PC-3 (cell line): ENCODE results near the gene SEMA3F. TPM values are rescaled to one million over a fixed set of nuclear protein-coding genes. Genes with fewer than 3 reads are reported as not detected.

Experiments
- ATAC-seq: fragments of 200-7000 bp; cut with Tn5 transposase; 2 replicates; pipeline ENCODE4 v1.9.1; 2020; ENCODE audit warnings: mild to moderate bottlenecking, moderate library complexity
- BruUV-seq: library from RNA; stranded (reverse); fragments of 400-500 nt; replicated peaks from 2 replicates; lab custom pipeline; 2021; lab: Mats Ljungman, UMichigan
- CTCF ChIA-PET: fragments of 300-600 bp; sonication (Branson Sonifier 250); formaldehyde crosslinking; loops from one replicate; lab custom pipeline; 2022; ENCODE audit warnings: antibody characterized with exemption; lab: Charles Lee
- POLR2A ChIA-PET: fragments of 300-600 bp; sonication (Branson Sonifier 250); formaldehyde crosslinking; loops from one replicate; lab custom pipeline; 2022; ENCODE audit warnings: antibody characterized with exemption; ENCODE audit not compliant: unreplicated experiment; lab: Charles Lee
- DNase-seq: peaks from one replicate; pipeline ENCODE4 v3.0.0-alpha.2; 2015
- H2AFZ ChIP-seq: fragments of 300-600 bp; sonication (generic); 2 replicates; pipeline ENCODE4 v1.6.0; 2016; ENCODE audit warnings: antibody characterized with exemption, low read length
- H3F3A ChIP-seq: fragments of 300-600 bp; sonication (generic); one replicate; pipeline ENCODE4 v1.6.0; 2017; ENCODE audit warnings: antibody characterized with exemption, low read length, control low read depth, mild to moderate bottlenecking; ENCODE audit not compliant: unreplicated experiment
- H3K27ac ChIP-seq: fragments of 300-600 bp; sonication (generic); 2 replicates; pipeline ENCODE4 v1.5.1; 2016; ENCODE audit warnings: mild to moderate bottlenecking, low read length
- H3K27me3 ChIP-seq: fragments of 300-600 bp; sonication (generic); 2 replicates; pipeline ENCODE4 v1.6.1; 2016; ENCODE audit warnings: low read length, mixed read lengths
- H3K36me3 ChIP-seq: fragments of 300-600 bp; sonication (generic); 2 replicates; pipeline ENCODE4 v1.6.1; 2016; ENCODE audit warnings: low read depth, mixed run types, low read length, mixed read lengths
- H3K4me1 ChIP-seq: fragments of 300-600 bp; sonication (generic); 2 replicates; pipeline ENCODE4 v1.5.1; 2016; ENCODE audit warnings: low read length; ENCODE audit not compliant: insufficient read depth
- H3K4me2 ChIP-seq: fragments of 300-600 bp; sonication (generic); 2 replicates; pipeline ENCODE4 v1.6.0; 2016; ENCODE audit warnings: low read length
- H3K4me3 ChIP-seq: fragments of 300-600 bp; sonication (generic); 2 replicates; pipeline ENCODE4 v1.5.1; 2016; ENCODE audit warnings: mild to moderate bottlenecking, low read length, mixed read lengths
- H3K79me2 ChIP-seq: fragments of 300-600 bp; sonication (generic); 2 replicates; pipeline ENCODE4 v1.6.1; 2017; ENCODE audit warnings: low read length, mixed read lengths
- H3K9ac ChIP-seq: fragments of 300-600 bp; sonication (generic); 2 replicates; pipeline ENCODE4 v1.6.0; 2016; ENCODE audit warnings: mild to moderate bottlenecking, low read length
- H3K9me2 ChIP-seq: fragments of 300-600 bp; sonication (generic); replicated peaks from 2 replicates; pipeline ENCODE4 v1.6.1; 2016; ENCODE audit warnings: mixed run types, low read length, mixed read lengths
- H3K9me3 ChIP-seq: fragments of 300-600 bp; sonication (generic); 2 replicates; pipeline ENCODE4 v1.6.1; 2016; ENCODE audit warnings: low read length, mixed read lengths
- H4K20me1 ChIP-seq: fragments of 300-600 bp; sonication (generic); 2 replicates; pipeline ENCODE4 v1.6.1; 2016; ENCODE audit warnings: low read length, mixed read lengths
- EZH2 ChIP-seq: fragments of 300-600 bp; sonication (generic); IDR thresholded peaks from one replicate; pipeline ENCODE4 v1.6.1; 2017; ENCODE audit warnings: antibody characterized with exemption, mild to moderate bottlenecking, low read length; ENCODE audit not compliant: unreplicated experiment
- EZH2phosphoT487 ChIP-seq: fragments of 300-600 bp; sonication (generic); IDR thresholded peaks from 2 replicates; pipeline ENCODE4 v1.6.1; 2018; ENCODE audit warnings: mild to moderate bottlenecking, antibody characterized with exemption, low read length, borderline replicate concordance
- intact Hi-C: fragments of 100-400 bp; cut with micrococcal nuclease; formaldehyde crosslinking; loops from 2 replicates; pipeline ENCODE4 v1.9.0; 2023
- total RNA-seq: library from RNA; depleted of rRNA; stranded (reverse); fragments of >200 nt; gene quantifications from 2 replicates; pipeline ENCODE4 v1.2.3, GENCODE V29; 2014
- TF ChIP-seq, protein P1 (sequence below): fragments of 300-600 bp; sonication (generic); conservative IDR thresholded peaks from 2 replicates; pipeline ENCODE4 v1.5.1; 2017; ENCODE audit warnings: antibody characterized with exemption, low read depth, mild to moderate bottlenecking, low read length

The SEMA3F gene
- total RNA-seq, 1 experiment from 2014 or later, result 50.5 TPM

GRCh38 chr3:50207359-50208042 lies 52.4 kb downstream of the SEMA3F start:
- intact Hi-C loops, result no loop called here
- no peaks in the 10 kb centered on the region for H3K9me2 ChIP-seq
- H3K27ac ChIP-seq, result no peak overlapping the region
- H3K36me3 ChIP-seq, result no peaks in the 10 kb centered on the region
- no TSS peak for BruUV-seq
- no peaks in the 10 kb centered on the region for H3K79me2 ChIP-seq
- POLR2A ChIA-PET, result no interaction called here
- DNase-seq (no peak), ATAC-seq (no peak)
- 0 out of 2 replicates have a peak, but pooled peaks cover 10% of the 10 kb centered on the region for H3K27me3 ChIP-seq
- no peaks in the 10 kb centered on the region for H4K20me1 ChIP-seq
- H3K9ac ChIP-seq, result no peak overlapping the region
- H3K4me1 ChIP-seq, result no peaks in the 10 kb centered on the region
- TF ChIP-seq EZH2phosphoT487, result no peak
- TF ChIP-seq, protein P1, sequence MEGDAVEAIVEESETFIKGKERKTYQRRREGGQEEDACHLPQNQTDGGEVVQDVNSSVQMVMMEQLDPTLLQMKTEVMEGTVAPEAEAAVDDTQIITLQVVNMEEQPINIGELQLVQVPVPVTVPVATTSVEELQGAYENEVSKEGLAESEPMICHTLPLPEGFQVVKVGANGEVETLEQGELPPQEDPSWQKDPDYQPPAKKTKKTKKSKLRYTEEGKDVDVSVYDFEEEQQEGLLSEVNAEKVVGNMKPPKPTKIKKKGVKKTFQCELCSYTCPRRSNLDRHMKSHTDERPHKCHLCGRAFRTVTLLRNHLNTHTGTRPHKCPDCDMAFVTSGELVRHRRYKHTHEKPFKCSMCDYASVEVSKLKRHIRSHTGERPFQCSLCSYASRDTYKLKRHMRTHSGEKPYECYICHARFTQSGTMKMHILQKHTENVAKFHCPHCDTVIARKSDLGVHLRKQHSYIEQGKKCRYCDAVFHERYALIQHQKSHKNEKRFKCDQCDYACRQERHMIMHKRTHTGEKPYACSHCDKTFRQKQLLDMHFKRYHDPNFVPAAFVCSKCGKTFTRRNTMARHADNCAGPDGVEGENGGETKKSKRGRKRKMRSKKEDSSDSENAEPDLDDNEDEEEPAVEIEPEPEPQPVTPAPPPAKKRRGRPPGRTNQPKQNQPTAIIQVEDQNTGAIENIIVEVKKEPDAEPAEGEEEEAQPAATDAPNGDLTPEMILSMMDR, result no peak
- no peak for TF ChIP-seq EZH2
- CTCF ChIA-PET, result no interaction called here
- H3K9me3 ChIP-seq, result no peaks in the 10 kb centered on the region
- no peak overlapping the region for H2AFZ ChIP-seq
- no peaks in the 10 kb centered on the region for H3F3A ChIP-seq
- no peak overlapping the region for H3K4me3 ChIP-seq
- no peak overlapping the region for H3K4me2 ChIP-seq

DNA sequence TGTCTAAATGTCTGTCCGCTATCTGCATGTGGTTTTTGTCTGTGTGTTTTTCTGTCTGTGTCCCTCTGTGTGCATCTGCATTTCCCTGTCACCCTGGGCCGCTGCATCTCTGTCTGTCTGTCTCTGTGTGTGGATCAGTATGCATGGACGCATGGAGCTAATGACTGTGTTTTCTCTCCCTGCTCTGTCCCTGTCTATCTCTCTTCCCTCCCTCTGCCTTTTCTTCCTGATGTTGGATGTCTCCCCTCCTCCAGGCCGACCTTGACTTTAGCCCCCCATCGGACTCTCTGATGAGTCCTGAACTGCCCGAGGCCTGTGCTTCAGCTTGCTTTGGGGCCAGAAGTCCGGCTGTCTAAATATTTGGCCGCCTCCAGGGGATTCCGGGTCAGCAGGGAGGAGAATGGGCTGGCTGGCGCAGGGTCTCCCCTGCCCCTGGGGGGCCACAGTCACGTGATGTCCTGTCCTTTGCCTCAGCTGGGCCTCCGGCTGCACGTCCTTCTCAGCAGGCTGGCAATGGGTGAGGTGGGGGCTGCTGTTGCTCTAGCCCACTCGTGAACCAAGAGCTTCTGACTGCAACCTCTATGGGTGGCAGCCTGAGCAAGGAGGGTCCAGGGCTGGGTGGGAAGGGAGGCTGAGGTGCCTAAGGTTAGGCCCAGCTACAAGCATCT lies 53.7 kb downstream of the SEMA3F start:
- BruUV-seq, result no TSS peak
- no peaks in the 10 kb centered on the region for H3F3A ChIP-seq
- H3K79me2 ChIP-seq, result no peaks in the 10 kb centered on the region
- no peak overlapping the region for H3K4me3 ChIP-seq
- no peak overlapping the region for H3K4me2 ChIP-seq
- intact Hi-C loops, result no loop called here
- TF ChIP-seq EZH2, result no peak
- TF ChIP-seq EZH2phosphoT487, result no peak
- TF ChIP-seq, protein P1, result no peak
- no peaks in the 10 kb centered on the region for H3K36me3 ChIP-seq
- ChIA-PET CTCF (no interaction called here), POLR2A (no interaction called here)
- DNase-seq, result no peak
- ATAC-seq, result no peak
- H3K9ac ChIP-seq, result no peak overlapping the region
- H3K9me3 ChIP-seq, result no peaks in the 10 kb centered on the region
- H4K20me1 ChIP-seq, result no peaks in the 10 kb centered on the region
- H3K9me2 ChIP-seq, result no peaks in the 10 kb centered on the region
- no peak overlapping the region for H3K27ac ChIP-seq
- H3K27me3 ChIP-seq, result 0 out of 2 replicates have a peak, but pooled peaks cover 10% of the 10 kb centered on the region
- H3K4me1 ChIP-seq, result no peaks in the 10 kb centered on the region
- H2AFZ ChIP-seq, result no peak overlapping the region

GRCh38 chr3:50210176-50210509 lies 55.0 kb downstream of the SEMA3F start:
- H3K9me3 ChIP-seq, result no peaks in the 10 kb centered on the region
- no peak for ATAC-seq
- intact Hi-C loops, result no loop called here
- ChIA-PET CTCF (interaction anchor here (0.6 kb wide), 2 partner anchors 25 to 218 kb away, joined by 3 read pairs; no protein-coding TSS in a partner anchor), POLR2A (no interaction called here)
- H3K9me2 ChIP-seq, result no peaks in the 10 kb centered on the region
- H3K27ac ChIP-seq, result no peak overlapping the region
- H3K36me3 ChIP-seq, result no peaks in the 10 kb centered on the region
- H4K20me1 ChIP-seq, result no peaks in the 10 kb centered on the region
- H3K79me2 ChIP-seq, result no peaks in the 10 kb centered on the region
- H3K4me2 ChIP-seq, result no peak overlapping the region
- H2AFZ ChIP-seq, result no peak overlapping the region
- BruUV-seq, result no TSS peak
- no peak for DNase-seq
- H3K27me3 ChIP-seq, result no peaks in the 10 kb centered on the region
- no peaks in the 10 kb centered on the region for H3K4me1 ChIP-seq
- no peak for TF ChIP-seq EZH2
- no peak for TF ChIP-seq EZH2phosphoT487
- TF ChIP-seq, protein P1, result no peak
- no peak overlapping the region for H3K4me3 ChIP-seq
- H3K9ac ChIP-seq, result no peak overlapping the region
- no peaks in the 10 kb centered on the region for H3F3A ChIP-seq
